K562 treated with DMSO at 1 percent for 4 hours (cell line): Measurements from ENCODE around the gene IER3. TPM values are rescaled to one million over a fixed set of nuclear protein-coding genes. Genes with fewer than 3 reads are reported as not detected.

Source experiments
- total RNA-seq: library from RNA; unstranded; fragments of 300-600 nt; gene quantifications from 2 replicates; pipeline ENCODE4 v1.2.3, GENCODE V29; 2022; ENCODE audit not compliant: insufficient read depth

Gene IER3
- 45.5 and 66.2 TPM in 2 replicates for total RNA-seq

GRCh38 chr6:30744054-30744805, at the start of gene IER3:
IER3 (minus strand) TSS chr6:30744547; CDS start chr6:30744518, 29 bp downstream.

GRCh38 chr6:30742316-30743098, 1.8 kb downstream of the IER3 start, which contains the start of gene FLOT1:
FLOT1 (minus strand) TSS chr6:30742687; CDS start chr6:30742189, 498 bp downstream.

GRCh38 chr6:30719791-30720737, 24.3 kb downstream of the IER3 start, which contains the start of gene TUBB:
TUBB (plus strand) TSS chr6:30720352; CDS start chr6:30720507, 155 bp downstream.

GRCh38 chr6:30717129-30717844, 27.1 kb downstream of the IER3 start, which contains the start of gene MDC1:
MDC1 (minus strand) TSS chr6:30717281; CDS start chr6:30715175, 2,106 bp downstream.

Other genes starting within 250 kb of the IER3 start
- 41.6 and 44.0 TPM in 2 replicates for gene GNL1, start 188.1 kb downstream of the IER3 start, total RNA-seq
- gene PRR3, start 187.3 kb downstream of the IER3 start, total RNA-seq = 7.8 and 8.7 TPM in 2 replicates
- 87.2 and 92.7 TPM in 2 replicates for gene ABCF1, start 173.1 kb downstream of the IER3 start, total RNA-seq
- gene PPP1R10, start 127.3 kb downstream of the IER3 start, total RNA-seq = 20.4 and 26.4 TPM in 2 replicates
- gene MRPS18B, start 126.7 kb downstream of the IER3 start, total RNA-seq = 86.9 and 98.3 TPM in 2 replicates
- 3.0 and 4.6 TPM in 2 replicates for gene ATAT1, start 117.7 kb downstream of the IER3 start, total RNA-seq
- 25.0 and 26.8 TPM in 2 replicates for gene C6orf136, start 97.4 kb downstream of the IER3 start, total RNA-seq
- gene DHX16, start 71.5 kb downstream of the IER3 start, total RNA-seq = 46.5 and 54.7 TPM in 2 replicates
- gene PPP1R18, start 57.9 kb downstream of the IER3 start, total RNA-seq = 80.7 and 94.0 TPM in 2 replicates
- gene NRM, start 53.6 kb downstream of the IER3 start, total RNA-seq = 23.6 and 32.0 TPM in 2 replicates
- gene MDC1, start 27.3 kb downstream of the IER3 start, total RNA-seq = 57.9 and 63.3 TPM in 2 replicates
- gene TUBB, start 24.2 kb downstream of the IER3 start, total RNA-seq = 1,432 and 1,624 TPM in 2 replicates
- 294 and 327 TPM in 2 replicates for gene FLOT1, start 1.9 kb downstream of the IER3 start, total RNA-seq
- 41.3 and 61.1 TPM in 2 replicates for gene DDR1, start 140.0 kb upstream of the IER3 start, total RNA-seq
- 32.4 and 40.6 TPM in 2 replicates for gene GTF2H4, start 163.7 kb upstream of the IER3 start, total RNA-seq
- 43.6 and 50.5 TPM in 2 replicates for gene VARS2, start 169.7 kb upstream of the IER3 start, total RNA-seq
- gene SFTA2, start 187.6 kb upstream of the IER3 start, total RNA-seq = not detected in 2 replicates
- gene MUCL3, start 196.4 kb upstream of the IER3 start, total RNA-seq = not detected in 2 replicates
- gene MUC21, start 239.2 kb upstream of the IER3 start, total RNA-seq = not detected in 2 replicates